ENCODE data around the gene TRERF1.
"Not testable (repeated sequence)": the region's sequence is repeated elsewhere in the genome, so short reads cannot be mapped to it uniquely, and the experiment has no call there.

Gene TRERF1, protein sequence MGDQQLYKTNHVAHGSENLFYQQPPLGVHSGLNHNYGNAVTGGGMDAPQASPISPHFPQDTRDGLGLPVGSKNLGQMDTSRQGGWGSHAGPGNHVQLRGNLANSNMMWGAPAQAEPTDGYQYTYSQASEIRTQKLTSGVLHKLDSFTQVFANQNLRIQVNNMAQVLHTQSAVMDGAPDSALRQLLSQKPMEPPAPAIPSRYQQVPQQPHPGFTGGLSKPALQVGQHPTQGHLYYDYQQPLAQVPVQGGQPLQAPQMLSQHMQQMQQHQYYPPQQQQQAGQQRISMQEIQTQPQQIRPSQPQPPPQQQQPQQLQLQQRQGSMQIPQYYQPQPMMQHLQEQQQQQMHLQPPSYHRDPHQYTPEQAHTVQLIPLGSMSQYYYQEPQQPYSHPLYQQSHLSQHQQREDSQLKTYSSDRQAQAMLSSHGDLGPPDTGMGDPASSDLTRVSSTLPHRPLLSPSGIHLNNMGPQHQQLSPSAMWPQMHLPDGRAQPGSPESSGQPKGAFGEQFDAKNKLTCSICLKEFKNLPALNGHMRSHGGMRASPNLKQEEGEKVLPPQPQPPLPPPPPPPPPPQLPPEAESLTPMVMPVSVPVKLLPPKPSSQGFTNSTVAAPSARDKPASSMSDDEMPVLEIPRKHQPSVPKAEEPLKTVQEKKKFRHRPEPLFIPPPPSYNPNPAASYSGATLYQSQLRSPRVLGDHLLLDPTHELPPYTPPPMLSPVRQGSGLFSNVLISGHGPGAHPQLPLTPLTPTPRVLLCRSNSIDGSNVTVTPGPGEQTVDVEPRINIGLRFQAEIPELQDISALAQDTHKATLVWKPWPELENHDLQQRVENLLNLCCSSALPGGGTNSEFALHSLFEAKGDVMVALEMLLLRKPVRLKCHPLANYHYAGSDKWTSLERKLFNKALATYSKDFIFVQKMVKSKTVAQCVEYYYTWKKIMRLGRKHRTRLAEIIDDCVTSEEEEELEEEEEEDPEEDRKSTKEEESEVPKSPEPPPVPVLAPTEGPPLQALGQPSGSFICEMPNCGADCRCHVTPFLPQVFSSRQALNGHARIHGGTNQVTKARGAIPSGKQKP (N-terminal part only)

DNA sequence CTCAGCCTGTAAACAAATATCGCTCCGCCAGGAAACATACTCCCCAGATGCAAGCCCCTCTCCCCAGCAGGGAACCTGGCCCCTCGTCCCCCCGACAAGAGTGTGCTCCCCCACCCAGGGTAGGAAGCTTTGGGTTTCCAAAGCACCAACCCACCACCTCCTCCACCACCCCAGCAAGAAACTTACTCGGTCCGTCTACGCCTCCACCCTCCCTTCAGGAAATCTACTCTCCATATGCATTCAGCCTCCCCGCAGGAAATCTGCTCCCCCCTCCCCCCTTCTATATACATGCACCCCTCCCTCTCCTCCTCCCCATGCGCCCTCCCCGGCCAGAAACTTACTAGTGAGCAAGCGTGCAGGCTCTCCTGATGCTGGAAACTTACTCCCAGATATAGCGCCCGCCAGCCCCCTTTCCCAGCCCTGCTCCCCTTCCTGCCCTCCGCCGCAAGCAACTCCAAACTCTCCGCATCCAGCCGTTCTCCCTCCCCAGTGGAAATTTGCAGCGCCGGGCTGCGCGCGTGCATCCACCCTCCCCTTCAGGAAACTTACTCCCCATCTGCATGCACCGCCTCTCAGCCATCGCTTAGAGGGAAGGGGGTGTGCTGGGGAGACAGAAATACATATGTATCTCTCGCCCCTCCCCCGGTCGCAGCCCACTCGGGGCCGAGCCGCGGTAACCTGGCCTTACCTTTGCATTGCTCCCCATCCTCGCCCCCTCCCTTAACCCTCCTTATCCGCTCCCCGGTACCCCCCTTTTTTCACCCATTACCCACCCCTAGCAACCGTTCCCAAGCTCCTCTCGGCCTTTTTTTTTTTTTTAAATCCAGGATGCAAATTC lies at the start of gene TRERF1:
TRERF1 (minus strand) TSS at position 594 of the 838 bp plus-strand sequence. CDS start 182,336 bp downstream, outside the sequence.
- peak; percentile 18 to 25 for DNase-seq (ENCODE audit: low read depth in 2 of 2)

DNA sequence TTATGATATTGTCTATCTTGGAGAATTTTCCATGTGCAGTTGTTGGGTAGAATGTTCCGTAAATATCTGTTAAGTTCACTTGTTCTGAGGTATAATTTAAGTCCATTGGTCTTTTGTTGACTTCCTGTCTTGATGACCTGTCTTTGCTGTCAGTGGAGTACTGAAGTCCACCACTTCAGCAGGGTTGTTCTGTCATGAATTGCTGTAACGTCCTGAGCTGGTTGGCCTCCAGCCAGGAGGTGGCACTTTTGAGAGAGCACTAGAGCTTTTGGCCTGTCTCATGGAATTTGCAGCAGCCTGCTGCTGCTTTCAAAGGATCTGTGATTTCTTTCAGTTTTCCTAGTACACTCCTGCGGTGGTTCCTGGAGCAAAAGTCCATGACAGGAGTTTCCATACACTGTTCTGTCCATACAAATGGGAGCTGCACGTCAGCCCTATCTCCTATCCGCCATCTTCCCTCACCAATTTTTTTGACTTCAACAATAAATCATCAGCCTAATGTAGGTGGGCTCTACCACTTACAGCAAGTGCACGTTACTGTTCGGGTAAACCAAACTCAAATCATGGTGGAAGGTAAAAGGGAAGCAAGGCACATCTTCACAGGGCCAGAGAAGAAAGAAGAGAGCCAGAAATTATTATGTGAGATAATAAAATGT lies 46.9 kb upstream of the TRERF1 start:
- DNase-seq (ENCODE audit: low read depth in 2 of 2) = no peak

DNA sequence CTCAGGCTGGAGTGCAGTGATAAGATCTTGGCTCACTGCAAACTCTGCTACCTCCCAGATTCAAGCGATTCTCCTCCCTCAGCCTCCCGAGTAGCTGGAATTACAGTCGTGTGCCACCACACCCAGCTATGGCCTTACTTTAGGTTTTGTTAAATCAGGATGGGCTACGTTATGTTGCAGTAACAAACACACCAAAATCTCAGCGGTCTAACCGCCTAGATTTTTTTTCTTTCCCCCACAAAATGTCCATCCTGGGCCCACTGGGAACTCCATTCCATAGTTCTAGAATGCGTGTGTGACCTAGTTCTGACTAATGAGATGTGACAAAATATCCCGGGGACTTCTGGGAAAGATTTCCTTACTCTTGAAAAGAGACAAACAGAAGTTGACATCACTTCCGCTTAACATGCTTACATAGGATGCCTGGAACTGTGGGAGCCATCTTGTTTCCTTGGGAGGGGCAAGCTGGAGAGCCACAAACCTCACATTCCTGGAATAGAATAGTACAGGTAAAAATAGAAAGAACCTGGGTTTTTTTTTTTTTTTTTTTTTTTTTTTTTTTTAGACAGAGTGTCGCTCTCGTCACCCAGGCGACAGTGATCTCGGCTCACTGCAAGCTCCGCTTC lies 42.3 kb upstream of the TRERF1 start:
- DNase-seq (ENCODE audit: low read depth in 2 of 2) = no peak

DNA sequence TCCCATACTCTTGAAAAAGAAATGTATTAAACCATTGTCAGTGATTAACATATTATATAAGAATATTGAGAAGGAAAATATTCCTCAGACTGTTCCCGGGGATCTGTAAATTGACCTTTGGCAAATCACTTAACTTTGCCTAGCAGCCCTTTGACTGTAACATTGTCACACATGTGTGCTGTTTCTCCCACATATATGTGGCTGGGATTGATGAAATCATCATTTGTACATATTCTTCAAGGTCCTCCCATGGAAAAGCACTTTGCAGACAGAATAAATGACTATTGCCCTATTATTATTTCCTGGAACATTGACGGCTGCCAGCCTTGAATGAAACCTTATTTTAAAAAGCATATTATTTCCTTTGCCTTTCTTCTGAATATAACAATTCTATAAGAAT lies 36.4 kb upstream of the TRERF1 start:
- no peak for DNase-seq (ENCODE audit: low read depth in 2 of 2)

DNA sequence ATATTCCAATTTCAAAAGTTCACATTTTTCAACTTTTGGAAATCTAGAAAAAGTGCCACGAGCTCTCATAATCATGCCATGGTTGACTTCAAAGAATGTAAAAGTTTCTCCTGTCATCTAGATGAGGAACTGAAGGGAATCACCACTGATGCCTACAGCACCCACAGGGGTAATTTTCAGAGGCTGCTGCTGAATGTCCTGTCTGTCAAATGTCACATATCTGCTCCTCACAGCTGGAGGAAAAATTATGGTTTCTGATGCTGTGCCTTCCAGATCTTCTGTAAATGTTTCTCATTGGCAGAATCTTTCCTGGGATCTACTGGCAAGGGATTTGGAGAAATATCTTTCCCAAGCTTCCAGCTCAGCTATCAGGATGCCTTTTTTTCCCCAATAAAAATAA lies 32.5 kb upstream of the TRERF1 start:
- DNase-seq (ENCODE audit: low read depth in 2 of 2) = no peak

DNA sequence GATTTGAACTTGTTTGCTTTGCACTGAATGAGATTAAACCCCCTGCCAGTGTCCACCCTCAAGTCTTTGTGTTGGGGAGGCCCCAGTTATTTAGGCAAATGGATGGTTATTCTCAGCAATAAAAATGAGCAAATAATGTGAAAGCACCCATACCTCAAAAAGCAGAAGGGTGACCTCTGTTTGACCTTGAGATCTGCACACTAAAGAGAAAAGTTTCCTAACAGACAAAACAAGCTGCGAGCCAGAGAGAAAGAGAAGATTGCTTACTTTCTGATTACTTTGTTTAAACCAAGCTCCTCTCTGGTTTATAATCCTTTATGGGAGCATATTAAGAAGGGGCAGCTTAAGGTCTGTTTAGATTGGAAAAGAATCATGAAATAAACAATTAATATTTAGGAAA lies 30.4 kb upstream of the TRERF1 start:
- DNase-seq (ENCODE audit: low read depth in 2 of 2) = no peak

DNA sequence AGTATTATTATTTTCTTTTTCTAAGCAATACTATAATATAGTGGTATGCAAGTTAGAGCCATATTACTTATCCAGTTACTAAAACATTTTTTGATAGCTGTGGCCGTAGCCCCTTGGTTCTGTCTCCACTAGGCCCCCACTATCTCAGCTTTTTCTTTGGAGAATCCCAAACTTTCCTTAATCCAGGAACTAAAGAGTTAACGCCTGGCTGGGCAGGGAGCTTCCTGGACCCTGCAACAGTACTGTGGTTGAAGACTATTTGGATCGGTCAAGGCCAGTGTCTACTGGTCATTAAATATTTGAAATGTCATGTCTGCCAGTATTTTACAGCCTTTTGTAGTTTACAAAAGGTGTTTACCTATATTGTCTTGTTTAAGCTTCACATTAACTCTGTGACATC lies 20.0 kb upstream of the TRERF1 start:
- DNase-seq (ENCODE audit: low read depth in 2 of 2) = no peak

DNA sequence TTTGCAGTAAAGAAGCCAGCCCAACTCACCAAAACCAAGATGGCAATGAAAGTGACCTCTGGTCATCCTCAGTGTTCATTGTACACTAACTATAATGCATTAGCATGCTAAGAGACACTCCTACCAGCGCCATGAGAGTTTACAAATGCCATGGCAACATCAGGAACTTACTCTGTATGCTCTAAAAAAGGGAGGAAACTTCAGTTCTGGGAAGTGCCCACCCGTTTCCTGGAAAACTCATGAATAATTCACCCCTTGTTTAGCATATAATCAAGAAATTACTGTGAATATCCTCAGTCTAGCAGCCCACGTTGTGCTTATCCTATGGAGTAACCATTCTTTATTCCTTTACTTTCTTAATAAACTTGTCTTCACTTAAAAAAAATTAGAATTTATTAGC lies 19.4 kb upstream of the TRERF1 start:
- no peak for DNase-seq (ENCODE audit: low read depth in 2 of 2)

DNA sequence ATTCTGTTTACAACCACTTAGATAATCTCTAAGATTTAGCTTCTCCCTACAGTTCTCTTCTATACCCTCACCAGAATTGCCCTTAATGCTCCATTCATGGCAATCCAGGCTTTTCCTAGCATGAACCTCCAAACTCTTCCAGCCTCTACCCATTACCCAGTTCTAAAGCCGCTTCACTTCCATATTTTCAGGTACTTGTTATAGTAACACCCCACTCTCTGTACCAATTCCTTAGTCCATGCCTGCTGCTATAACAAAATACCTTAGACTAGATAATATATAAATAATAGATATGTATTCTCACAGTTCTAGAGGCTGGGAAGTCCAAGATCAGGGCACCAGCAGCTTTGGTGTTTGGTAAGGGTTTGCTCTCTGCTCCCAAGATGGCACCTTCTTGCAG lies 16.5 kb upstream of the TRERF1 start:
- DNase-seq (ENCODE audit: low read depth in 2 of 2) = no peak

DNA sequence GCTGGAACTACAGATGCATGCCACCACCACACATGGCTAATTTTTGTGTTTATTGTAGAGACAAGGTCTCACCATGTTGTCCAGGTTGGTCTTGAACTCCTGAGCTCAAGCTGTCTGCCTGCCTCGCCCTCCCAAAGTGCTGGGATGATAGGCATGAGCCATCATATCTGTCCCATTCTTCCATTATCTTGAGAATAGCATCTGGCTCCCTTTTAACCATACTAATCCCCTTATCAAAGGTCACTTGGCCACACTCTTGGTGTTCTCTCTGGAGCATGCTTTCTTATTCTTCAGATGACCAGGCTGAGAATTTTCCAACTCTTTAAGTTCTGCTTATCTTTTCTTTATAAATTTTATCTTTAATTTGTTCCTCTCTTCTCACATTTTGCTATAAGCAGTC lies 15.9 kb upstream of the TRERF1 start:
- no peak for DNase-seq (ENCODE audit: low read depth in 2 of 2)

DNA sequence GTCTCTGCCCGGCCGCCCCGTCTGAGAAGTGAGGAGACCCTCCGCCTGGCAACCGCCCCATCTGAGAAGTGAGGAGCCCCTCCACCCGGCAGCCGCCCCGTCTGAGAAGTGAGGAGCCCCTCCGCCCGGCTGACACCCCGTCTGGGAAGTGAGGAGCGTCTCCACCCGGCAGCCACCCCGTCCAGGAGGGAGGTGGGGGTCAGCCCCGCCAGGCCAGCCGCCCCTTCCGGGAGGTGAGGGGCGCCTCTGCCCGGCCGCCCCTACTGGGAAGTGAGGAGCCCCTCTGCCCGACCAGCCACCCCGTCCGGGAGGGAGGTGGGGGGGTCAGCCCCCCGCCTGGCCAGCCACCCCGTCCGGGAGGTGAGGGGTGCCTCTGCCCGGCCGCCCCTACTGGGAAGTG lies 14.7 kb upstream of the TRERF1 start:
- DNase-seq (ENCODE audit: low read depth in 2 of 2) = not testable (repeated sequence)

DNA sequence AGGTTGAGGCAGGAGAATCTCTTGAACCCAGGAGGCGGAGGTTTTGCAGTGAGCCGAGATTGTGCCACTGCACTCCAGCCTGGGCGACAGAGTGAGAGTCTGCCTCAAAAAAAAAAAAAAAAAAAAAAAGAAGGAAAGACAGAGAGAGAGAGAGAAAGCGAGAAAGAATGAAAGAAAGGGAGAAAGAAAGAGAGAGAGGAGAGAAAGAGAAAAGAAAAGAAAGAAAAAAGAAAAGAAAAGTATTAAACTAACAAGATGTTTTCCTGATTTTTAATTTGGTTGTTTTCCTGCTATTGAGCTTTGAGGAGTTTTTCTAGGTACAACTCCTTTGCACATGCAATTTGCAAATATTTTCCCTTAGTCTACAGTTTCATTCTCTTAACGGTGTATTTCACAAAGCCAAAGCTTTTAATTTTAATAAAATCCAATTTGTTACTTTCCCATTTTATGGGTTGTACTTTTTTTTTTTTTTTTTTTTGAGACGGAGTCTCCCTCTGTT lies 10.8 kb upstream of the TRERF1 start:
- DNase-seq (ENCODE audit: low read depth in 2 of 2) = no peak

DNA sequence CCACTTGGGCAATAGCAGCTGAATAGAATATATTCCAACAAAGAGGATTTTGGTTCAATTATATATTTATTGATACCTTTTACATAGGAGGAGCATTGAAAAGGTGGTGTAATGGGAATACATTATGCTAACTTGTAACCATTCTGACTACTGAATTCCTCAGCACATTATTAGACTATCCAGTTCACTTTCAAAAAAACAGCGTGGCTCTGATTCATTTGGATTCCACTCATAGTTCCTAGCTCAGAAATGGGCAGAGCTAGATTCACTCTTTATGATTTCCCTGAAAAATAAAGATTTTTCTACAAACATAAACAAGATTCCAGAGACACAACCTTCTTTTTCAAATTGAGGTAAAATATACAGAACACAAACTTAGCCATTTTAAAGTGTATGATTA lies 9.2 kb upstream of the TRERF1 start:
- no peak for DNase-seq (ENCODE audit: low read depth in 2 of 2)

DNA sequence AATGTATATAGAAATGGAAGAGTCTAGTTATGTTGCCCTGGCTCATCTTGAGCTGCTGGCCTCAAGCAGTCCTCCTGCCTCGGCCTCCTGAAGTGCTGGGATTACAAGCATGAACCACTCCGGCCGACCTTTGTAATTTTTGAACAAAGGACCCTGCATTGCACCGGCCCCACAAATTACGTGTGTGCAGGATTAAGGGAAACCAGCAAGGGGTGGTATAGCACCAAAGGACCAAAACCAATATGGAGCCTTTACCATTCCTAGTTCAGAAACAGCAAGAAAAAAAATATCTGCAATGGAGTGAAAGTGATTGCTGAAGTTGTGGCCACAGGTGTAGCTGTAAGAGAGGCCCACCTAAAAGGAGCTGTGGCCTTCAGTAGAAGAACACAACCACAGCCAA lies 8.2 kb upstream of the TRERF1 start:
- DNase-seq (ENCODE audit: low read depth in 2 of 2) = no peak

DNA sequence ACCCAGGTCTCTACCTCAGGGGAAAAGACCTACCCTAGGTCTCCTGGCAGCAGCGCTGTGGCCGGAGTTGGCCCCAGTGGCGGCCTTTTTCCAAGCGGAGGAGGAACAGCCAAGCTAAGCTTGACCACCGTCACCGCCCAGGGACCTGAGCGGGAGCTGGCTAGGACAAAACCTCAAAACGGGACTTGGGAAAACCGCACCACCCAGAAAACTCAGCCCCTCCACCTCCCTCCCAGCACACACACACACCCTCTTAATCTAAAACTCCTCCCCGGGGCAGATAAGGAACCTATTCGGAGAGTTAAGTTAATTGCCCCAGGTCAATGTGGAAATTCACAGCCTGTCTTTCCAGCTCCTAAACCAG lies 2.7 kb upstream of the TRERF1 start:
- DNase-seq (ENCODE audit: low read depth in 2 of 2) = no peak

DNA sequence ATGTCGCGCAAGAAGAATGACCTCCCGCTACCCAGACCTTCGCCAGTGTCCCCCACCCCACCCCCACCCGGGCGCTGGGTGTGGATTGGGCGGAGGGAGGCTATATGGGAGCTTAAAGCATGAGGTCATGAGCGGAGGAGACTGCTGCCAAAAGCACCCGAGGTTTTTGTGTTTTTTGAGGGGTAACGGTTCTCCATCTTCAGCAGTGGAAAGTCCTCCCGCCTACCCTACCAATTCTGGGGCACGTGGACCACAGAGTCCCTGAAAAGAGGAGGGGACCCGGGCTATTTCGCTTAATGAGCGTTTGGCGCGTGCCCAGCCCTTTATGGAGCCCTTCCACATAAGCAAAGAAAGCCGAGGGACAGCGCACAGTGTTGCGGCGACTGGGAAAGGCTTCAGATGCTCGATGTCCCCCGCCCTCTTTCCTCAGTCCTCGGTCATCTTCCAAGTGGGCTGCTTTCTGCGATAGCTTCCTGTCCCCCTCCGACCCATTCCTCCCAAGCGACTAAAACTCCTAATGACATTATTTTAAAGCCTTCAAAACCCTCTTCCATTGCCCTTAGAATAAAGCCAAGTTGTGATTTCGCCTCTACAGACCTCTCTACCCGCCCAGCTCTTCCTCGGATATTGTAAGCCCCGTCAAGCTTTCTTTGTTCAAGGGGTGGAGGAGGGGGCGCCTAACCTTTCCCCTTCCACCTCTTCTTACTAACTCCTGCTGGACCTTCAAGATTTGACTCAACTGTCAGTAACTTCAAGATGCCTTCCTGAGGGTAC lies 2.1 kb upstream of the TRERF1 start:
- DNase-seq (ENCODE audit: low read depth in 2 of 2) = no peak

DNA sequence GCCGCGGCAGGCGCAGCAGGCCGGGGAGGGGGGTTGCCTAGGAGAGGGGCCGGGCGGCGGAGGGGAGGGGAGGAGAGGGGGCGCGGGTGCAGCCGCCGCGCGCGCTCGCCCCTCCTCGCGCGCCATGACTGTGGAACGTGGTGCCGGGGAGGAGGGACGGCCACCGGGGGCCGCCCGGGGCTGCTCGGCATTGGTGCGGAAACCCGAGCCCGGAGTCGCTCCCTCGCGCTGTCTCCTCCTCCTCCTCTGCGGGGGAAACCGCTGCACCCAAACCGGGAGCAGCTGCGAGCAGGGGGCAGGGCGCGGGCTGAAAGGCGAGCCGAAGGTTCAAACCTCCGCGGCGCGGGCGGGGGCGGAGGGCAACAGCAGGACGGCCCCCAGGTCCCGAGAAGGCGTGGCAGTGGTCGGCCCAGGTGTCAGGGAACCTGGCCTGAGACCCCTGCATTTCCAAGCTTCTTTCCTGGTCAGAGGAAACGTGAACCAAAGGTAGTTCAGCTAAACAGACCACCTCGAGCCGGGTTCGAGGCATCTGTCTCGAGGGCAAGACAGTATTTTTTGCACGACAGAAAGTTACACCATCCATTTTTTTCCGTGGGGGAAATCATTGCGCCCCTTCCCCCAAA lies 1.4 kb upstream of the TRERF1 start:
- DNase-seq (ENCODE audit: low read depth in 2 of 2) = peak; percentile 51 to 70

DNA sequence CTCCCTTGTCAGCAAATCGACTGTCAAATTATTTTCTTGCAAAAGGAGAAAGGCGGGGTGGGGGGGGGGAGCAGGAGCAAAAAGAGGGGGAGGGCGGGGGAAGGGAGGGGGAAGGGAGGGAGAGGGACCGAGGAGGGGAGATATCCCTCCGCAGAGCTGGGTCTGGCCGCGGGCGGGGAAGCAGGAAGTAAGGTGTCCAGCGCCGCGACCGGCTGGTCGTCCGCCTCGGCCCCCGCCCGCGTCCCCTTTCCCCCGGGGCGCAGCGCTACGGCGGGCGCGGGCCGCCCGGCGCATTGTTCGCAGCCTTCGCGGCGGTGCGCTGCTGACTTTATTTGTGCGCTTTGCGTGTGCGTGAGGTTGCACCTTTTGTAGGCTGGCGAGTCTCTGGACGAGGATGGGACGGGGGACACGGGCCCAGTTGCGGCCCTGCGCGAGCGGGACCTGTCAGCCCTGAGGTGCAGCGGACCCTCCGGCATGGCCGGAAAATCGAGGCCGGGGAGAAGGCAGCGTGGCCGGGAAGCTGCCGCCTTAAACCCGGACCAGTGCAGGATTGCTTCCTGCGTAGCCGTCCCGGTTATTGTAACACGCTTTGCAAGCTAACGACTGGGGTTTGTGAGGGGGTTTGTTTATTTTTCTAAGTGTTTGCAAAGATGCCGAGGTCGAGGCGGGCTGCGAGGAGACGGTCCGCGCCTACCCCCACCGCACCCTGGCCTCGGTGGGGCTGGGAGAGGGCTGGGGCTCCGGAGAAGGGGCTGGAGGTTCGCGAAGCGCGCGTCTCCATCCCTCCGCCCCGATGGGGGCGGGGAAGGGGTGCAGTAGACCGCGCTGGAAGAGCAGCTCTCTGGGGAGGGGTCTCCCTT lies 675 bp upstream of the TRERF1 start:
- peak; percentile 15 to 21 for DNase-seq (ENCODE audit: low read depth in 2 of 2)
